Mucosa of rectum (tissue), 2 donors: ENCODE measurements around the gene SH2D5.

Experiments used
- H3K27ac ChIP-seq, 2 donors: one replicate each; pipeline ENCODE4 v1.7.0; 2013; ENCODE audit warnings: inconsistent platforms in 2 of 2, low read depth in 2 of 2, low read length in 2 of 2
- H3K27me3 ChIP-seq, 2 donors: one replicate each; pipeline ENCODE4 v1.7.0; 2013; ENCODE audit warnings: low read length in 2 of 2; ENCODE audit not compliant: control insufficient read depth in 2 of 2, insufficient read depth in 2 of 2
- H3K36me3 ChIP-seq, 2 donors: one replicate each; pipeline ENCODE4 v1.7.0; 2013; ENCODE audit warnings: low read length in 2 of 2; ENCODE audit not compliant: control insufficient read depth in 2 of 2, insufficient read depth in 2 of 2
- H3K4me1 ChIP-seq, 2 donors: one replicate each; pipeline ENCODE4 v1.7.0; 2013; ENCODE audit warnings: low read length in 2 of 2, mild to moderate bottlenecking in 1 of 2; ENCODE audit not compliant: control insufficient read depth in 2 of 2, insufficient read depth in 2 of 2
- H3K4me3 ChIP-seq, 2 donors: one replicate each; pipeline ENCODE4 v1.7.0; 2013; ENCODE audit warnings: low read length in 2 of 2
- H3K9ac ChIP-seq, 2 donors: one replicate each; pipeline ENCODE4 v1.7.0; 2013; ENCODE audit warnings: low read length in 2 of 2, low read depth in 1 of 2, mild to moderate bottlenecking in 1 of 2
- H3K9me3 ChIP-seq, 2 donors: one replicate each; pipeline ENCODE4 v1.7.0; 2013; ENCODE audit warnings: low read length in 2 of 2; ENCODE audit not compliant: control insufficient read depth in 2 of 2
- donor health status: healthy.
- donor health status: Normal muscosa, but diverticular disease.

Gene SH2D5

GRCh38 chr1:20712215-20712577 is 20.3 kb downstream of the SH2D5 start:
- no peak overlapping the region for H3K9ac ChIP-seq
- H3K4me3 ChIP-seq, result no peak overlapping the region
- H3K36me3 ChIP-seq, result no peaks in the 10 kb centered on the region
- peaks cover 0 to under 1% of the 10 kb centered on the region in 2 donors for H3K4me1 ChIP-seq
- no peak overlapping the region for H3K27ac ChIP-seq
- H3K9me3 ChIP-seq, result no peaks in the 10 kb centered on the region
- H3K27me3 ChIP-seq, result peaks cover 7 to 8% of the 10 kb centered on the region in 2 donors

- H3K27ac ChIP-seq, result no peak overlapping the region
- H3K9me3 ChIP-seq, result no peaks in the 10 kb centered on the region
- no peaks in the 10 kb centered on the region for H3K36me3 ChIP-seq
- no peaks in the 10 kb centered on the region for H3K4me1 ChIP-seq
- H3K9ac ChIP-seq, result no peak overlapping the region
- H3K27me3 ChIP-seq, result peaks cover 4 to 5% of the 10 kb centered on the region in 2 donors
- H3K4me3 ChIP-seq, result no peak overlapping the region
Measured at GRCh38 chr1:20711285-20712214, 21.0 kb downstream of the SH2D5 start.

DNA sequence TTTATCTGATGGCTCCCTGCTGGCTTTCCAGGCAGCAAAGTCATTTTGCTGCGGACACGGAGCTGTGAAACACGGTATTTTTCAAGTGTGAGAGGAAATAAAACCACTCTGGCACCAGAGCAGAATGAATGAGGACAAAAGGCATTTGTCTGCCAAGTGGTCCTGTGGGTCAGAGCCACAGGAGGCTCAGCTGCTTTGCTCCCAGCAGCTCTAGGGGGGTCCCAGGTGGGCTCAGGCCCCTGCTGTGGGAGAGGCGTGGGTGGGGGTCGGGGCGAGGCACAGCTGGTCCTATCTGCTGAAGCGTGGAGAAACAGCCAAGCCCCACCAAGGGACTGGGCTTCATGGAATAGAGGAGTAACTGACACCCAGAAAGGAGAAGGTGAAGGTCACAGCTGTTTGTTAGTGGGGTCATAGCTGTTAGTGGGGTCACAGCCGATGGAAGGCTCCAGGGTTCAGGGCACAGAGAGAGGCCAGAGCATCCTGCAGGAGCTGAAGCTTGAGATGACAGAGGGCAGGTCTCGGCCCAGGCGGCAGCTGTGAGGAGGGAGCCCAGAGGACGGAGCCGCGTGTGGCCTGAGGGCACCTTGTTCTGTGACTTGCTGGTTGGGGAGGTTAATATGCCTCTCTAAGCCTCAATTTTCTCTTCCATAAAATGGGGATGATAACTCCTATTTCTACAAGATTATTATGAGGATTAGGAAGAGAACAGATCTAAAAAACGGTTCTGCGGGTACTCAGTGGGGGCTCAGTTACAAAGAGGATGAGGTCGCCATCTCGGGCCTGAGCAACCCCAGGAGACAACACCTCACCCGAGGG is 21.8 kb downstream of the SH2D5 start:
- H3K4me1 ChIP-seq, result no peaks in the 10 kb centered on the region
- H3K36me3 ChIP-seq, result no peaks in the 10 kb centered on the region
- no peaks in the 10 kb centered on the region for H3K9me3 ChIP-seq
- H3K27ac ChIP-seq, result no peak overlapping the region
- no peak overlapping the region for H3K4me3 ChIP-seq
- no peaks in the 10 kb centered on the region for H3K27me3 ChIP-seq
- H3K9ac ChIP-seq, result no peak overlapping the region

- no peaks in the 10 kb centered on the region for H3K36me3 ChIP-seq
- no peak overlapping the region for H3K4me3 ChIP-seq
- no peaks in the 10 kb centered on the region for H3K9me3 ChIP-seq
- H3K9ac ChIP-seq, result no peak overlapping the region
- H3K27ac ChIP-seq, result no peak overlapping the region
- no peaks in the 10 kb centered on the region for H3K4me1 ChIP-seq
- H3K27me3 ChIP-seq, result no peaks in the 10 kb centered on the region
Measured at GRCh38 chr1:20709868-20710267, 22.6 kb downstream of the SH2D5 start.

DNA sequence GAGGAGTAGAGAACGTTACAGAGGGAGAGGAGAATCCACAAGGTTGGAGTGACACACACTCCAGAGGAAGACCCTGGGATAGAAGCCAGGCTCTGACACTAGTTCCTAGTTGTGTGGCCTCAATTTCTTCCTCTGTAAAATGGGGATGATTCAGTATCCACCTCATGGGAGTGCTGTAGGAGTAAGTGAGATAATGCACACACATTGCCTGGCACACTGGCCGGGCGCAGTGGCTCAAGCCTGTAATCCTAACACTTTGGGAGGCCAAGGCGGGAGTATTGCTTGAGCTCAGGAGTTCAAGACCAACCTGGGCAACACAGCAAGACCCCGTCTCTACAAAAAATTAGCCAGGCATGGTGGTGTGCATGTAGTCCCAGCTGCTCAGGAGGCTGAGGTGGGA is 23.6 kb downstream of the SH2D5 start:
- H3K9me3 ChIP-seq, result no peaks in the 10 kb centered on the region
- H3K27ac ChIP-seq, result no peak overlapping the region
- no peaks in the 10 kb centered on the region for H3K36me3 ChIP-seq
- H3K4me1 ChIP-seq, result no peaks in the 10 kb centered on the region
- no peak overlapping the region for H3K9ac ChIP-seq
- H3K27me3 ChIP-seq, result no peaks in the 10 kb centered on the region
- H3K4me3 ChIP-seq, result no peak overlapping the region

DNA sequence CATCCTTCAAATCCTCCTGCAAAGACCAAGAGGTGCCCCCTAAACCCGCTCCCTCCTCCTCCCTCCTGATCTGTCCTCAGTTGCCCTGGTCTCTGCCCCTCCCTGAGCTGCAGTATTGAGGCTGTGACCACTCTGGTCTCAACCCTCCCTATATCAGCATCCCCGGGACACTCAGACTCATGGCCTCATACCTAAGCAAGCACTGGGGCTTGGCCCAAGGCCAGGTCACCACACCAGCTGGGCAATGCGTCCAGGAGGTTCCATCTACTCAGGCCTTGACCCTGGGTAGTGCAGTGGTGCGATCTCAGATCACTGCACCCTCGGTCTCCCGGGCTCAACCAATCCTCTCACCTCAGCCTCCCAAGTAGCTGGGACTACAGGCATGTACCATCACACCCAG is 24.4 kb downstream of the SH2D5 start:
- no peaks in the 10 kb centered on the region for H3K27me3 ChIP-seq
- H3K36me3 ChIP-seq, result no peaks in the 10 kb centered on the region
- H3K4me3 ChIP-seq, result no peak overlapping the region
- H3K9ac ChIP-seq, result no peak overlapping the region
- no peaks in the 10 kb centered on the region for H3K4me1 ChIP-seq
- H3K9me3 ChIP-seq, result no peaks in the 10 kb centered on the region
- H3K27ac ChIP-seq, result no peak overlapping the region

DNA sequence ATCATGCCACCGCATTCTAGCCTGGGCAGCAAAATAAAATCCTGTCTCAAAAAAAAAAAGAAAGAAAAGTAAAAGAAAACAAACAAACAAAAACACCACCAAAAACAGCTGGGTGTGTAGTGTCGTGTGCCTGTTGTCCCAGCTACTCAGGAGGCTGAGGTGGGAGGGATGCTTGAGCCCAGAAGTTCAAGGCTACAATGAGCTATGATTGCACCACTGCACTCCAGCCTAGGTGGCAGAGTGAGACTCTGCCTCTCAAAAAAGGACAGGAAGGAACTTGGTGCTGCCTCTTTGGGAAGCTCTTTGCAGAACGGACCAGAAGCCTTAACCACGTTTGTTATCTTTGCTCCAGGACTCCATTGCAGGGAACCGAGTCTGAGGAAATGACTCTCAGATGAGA is 25.7 kb downstream of the SH2D5 start:
- H3K4me3 ChIP-seq, result no peak overlapping the region
- H3K9ac ChIP-seq, result no peak overlapping the region
- H3K36me3 ChIP-seq, result no peaks in the 10 kb centered on the region
- H3K4me1 ChIP-seq, result no peaks in the 10 kb centered on the region
- H3K27me3 ChIP-seq, result no peaks in the 10 kb centered on the region
- no peaks in the 10 kb centered on the region for H3K9me3 ChIP-seq
- H3K27ac ChIP-seq, result no peak overlapping the region

DNA sequence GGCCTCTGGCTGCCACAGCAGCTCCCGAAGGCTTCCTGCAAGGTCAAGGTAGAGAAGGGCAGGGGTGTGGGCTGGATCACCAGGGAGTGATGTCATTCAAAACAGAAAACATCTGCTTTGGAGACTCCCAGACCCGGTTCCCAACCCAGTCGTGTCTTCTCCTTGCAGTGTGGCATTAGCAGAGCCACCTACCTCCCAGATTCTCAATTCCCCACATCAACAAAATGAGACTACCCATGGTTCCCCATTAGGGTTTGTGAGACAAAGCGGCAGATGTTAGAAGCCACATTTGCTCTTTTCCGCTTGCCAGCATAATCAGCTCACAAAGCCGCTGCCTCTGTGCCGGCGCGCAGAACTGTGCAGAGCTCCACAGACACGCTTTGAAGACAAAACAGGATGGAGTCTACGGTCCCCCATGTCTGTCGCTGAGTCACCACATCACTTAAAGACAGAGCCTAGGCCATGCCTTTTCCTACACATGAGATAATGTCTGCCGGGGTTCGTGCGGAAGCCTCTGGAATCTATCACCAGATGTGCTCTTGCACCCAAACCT is 27.2 kb downstream of the SH2D5 start:
- no peaks in the 10 kb centered on the region for H3K27me3 ChIP-seq
- no peak overlapping the region for H3K4me3 ChIP-seq
- no peaks in the 10 kb centered on the region for H3K4me1 ChIP-seq
- H3K9ac ChIP-seq, result no peak overlapping the region
- H3K27ac ChIP-seq, result no peak overlapping the region
- no peaks in the 10 kb centered on the region for H3K9me3 ChIP-seq
- no peaks in the 10 kb centered on the region for H3K36me3 ChIP-seq

DNA sequence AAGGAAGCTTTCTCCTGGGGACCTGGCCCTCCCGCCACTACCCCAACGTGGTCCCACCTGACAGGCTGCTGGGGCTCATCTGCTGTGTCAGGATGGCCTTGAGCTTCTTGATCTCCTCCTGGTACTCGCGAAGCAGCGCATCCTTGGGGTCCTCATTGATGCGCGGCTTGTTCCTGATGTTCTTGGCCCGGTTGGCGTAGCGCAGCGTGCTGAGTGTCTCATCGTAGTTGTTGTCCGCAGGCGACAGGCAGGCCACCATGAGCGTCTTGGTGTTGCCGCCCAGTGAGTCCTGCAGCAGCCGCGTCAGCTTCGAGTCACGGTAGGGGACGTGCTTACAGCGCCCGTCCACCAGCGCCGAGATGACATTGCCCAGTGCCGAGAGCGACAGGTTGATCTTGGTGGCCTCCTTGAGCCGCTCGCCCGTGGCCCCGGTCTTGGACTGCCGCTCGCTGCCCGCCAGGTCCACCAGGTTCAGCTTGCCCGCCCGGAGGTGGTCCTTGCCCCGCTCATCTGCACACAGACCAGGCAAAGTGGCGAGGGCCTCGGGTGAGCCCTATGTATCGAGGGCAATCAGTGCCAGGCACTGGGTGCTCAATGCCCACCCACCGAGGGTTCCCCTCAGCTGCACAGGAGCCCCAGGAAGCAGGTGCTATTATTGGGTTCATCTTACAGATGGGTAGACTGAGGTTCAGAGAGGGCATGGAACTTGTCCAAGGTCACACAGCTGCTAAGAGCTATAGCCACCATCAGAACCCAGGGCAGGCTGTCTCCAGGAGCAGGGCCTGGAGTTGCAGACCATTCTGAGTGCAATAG is 27.9 kb downstream of the SH2D5 start:
- no peaks in the 10 kb centered on the region for H3K36me3 ChIP-seq
- H3K9ac ChIP-seq, result no peak overlapping the region
- H3K27me3 ChIP-seq, result no peaks in the 10 kb centered on the region
- H3K9me3 ChIP-seq, result no peaks in the 10 kb centered on the region
- no peak overlapping the region for H3K27ac ChIP-seq
- no peak overlapping the region for H3K4me3 ChIP-seq
- H3K4me1 ChIP-seq, result no peaks in the 10 kb centered on the region
